ENCODE results near the gene ANKRD34A.

DNA sequence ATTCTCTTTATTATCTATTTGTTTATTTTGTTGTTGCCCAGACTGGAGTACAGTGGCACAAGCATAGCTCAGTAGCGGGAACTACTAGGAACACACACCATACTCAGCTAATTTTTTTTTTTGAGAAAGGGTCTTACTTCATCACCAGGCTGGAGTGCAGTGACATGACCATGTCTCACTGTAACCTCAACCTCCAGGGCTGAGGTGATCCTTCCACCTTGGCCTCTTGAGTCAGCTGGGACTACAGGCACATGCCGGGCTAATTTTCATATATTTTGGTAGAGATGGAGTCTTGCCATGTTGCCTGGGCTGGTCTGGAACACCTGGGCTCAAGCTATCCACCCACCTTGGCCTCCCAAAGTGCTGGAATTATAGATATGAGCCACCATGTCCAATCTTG lies 37.3 kb upstream of the ANKRD34A start:
- no peak for TF ChIP-seq EZH2phosphoT487 (IDR thresholded peaks at IDR 0.05; ENCODE audit: low read depth, severe bottlenecking, unreplicated experiment)
- TF ChIP-seq, protein P1, sequence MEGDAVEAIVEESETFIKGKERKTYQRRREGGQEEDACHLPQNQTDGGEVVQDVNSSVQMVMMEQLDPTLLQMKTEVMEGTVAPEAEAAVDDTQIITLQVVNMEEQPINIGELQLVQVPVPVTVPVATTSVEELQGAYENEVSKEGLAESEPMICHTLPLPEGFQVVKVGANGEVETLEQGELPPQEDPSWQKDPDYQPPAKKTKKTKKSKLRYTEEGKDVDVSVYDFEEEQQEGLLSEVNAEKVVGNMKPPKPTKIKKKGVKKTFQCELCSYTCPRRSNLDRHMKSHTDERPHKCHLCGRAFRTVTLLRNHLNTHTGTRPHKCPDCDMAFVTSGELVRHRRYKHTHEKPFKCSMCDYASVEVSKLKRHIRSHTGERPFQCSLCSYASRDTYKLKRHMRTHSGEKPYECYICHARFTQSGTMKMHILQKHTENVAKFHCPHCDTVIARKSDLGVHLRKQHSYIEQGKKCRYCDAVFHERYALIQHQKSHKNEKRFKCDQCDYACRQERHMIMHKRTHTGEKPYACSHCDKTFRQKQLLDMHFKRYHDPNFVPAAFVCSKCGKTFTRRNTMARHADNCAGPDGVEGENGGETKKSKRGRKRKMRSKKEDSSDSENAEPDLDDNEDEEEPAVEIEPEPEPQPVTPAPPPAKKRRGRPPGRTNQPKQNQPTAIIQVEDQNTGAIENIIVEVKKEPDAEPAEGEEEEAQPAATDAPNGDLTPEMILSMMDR (IDR thresholded peaks at IDR 0.05; ENCODE audit: poor library complexity): no peak
